ENCODE measurements around the gene AFG1L. TPM values are rescaled to one million over a fixed set of nuclear protein-coding genes. Genes with fewer than 3 reads are reported as not detected.
"Not testable (repeated sequence)": the region's sequence is repeated elsewhere in the genome, so short reads cannot be mapped to it uniquely, and the experiment has no call there.

AFG1L gene
- total RNA-seq, 1 experiment from 2014 or later: 8.2 TPM

GRCh38 chr6:108531332-108531731 lies 236.5 kb downstream of the AFG1L start:
- H3K27me3 Mint-ChIP-seq (ENCODE audit: insufficient read depth, unreplicated experiment): no peaks in the 10 kb centered on the region
- H3K27ac Mint-ChIP-seq (ENCODE audit: low read depth, unreplicated experiment): no peak overlapping the region
- BruUV-seq (replicated peaks): no TSS peak
- POLR2A ChIA-PET: interaction anchor here (0.6 kb wide), 1 partner anchor 621 kb away, joined by 5 read pairs; no protein-coding TSS in a partner anchor
- no peak for DNase-seq (ENCODE audit: unreplicated experiment)
- peaks cover 19% of the 10 kb centered on the region for H3K36me3 Mint-ChIP-seq (ENCODE audit: insufficient read depth, unreplicated experiment)
- no peaks in the 10 kb centered on the region for H3K9me3 Mint-ChIP-seq (ENCODE audit: unreplicated experiment)
- no peaks in the 10 kb centered on the region for H3K4me1 Mint-ChIP-seq (ENCODE audit: insufficient read depth, unreplicated experiment)
- CTCF ChIA-PET: interaction anchor here (1.3 to 2.9 kb wide), 2 partner anchors 10 to 13 kb away, joined by 3 to 8 read pairs; no protein-coding TSS in a partner anchor
- H3K4me3 Mint-ChIP-seq (ENCODE audit: unreplicated experiment): no peak overlapping the region
- intact Hi-C loops (cut with micrococcal nuclease): no loop called here
- TF ChIP-seq CTCF (IDR thresholded peaks at IDR 0.05; ENCODE audit: unreplicated experiment): no peak

GRCh38 chr6:108535114-108535742 lies 240.4 kb downstream of the AFG1L start:
- ChIA-PET CTCF (interaction anchor here (0.7 to 1.3 kb wide), 4 partner anchors 14 to 313 kb away, joined by 3 to 8 read pairs (median 4); partner anchors contain the start of gene ARMC2), POLR2A (interaction anchor here (1.0 kb wide), 1 partner anchor 515 kb away, joined by 4 read pairs; no protein-coding TSS in a partner anchor)
- DNase-seq (ENCODE audit: unreplicated experiment): no peak
- Mint-ChIP-seq H3K4me1 (ENCODE audit: insufficient read depth, unreplicated experiment) (no peaks in the 10 kb centered on the region), H3K36me3 (ENCODE audit: insufficient read depth, unreplicated experiment) (peaks cover 19% of the 10 kb centered on the region), H3K27ac (ENCODE audit: low read depth, unreplicated experiment) (no peak overlapping the region), H3K27me3 (ENCODE audit: insufficient read depth, unreplicated experiment) (no peaks in the 10 kb centered on the region), H3K4me3 (ENCODE audit: unreplicated experiment) (no peak overlapping the region), H3K9me3 (ENCODE audit: unreplicated experiment) (no peaks in the 10 kb centered on the region)
- no peak for TF ChIP-seq CTCF (IDR thresholded peaks at IDR 0.05; ENCODE audit: unreplicated experiment)
- intact Hi-C loops (cut with micrococcal nuclease): no loop called here
- BruUV-seq (replicated peaks): no TSS peak

- H3K4me1 Mint-ChIP-seq (ENCODE audit: insufficient read depth, unreplicated experiment); DNase-seq (ENCODE audit: unreplicated experiment); H3K4me3 Mint-ChIP-seq (ENCODE audit: unreplicated experiment); BruUV-seq (replicated peaks); intact Hi-C loops (cut with micrococcal nuclease); H3K27ac Mint-ChIP-seq (ENCODE audit: low read depth, unreplicated experiment); H3K9me3 Mint-ChIP-seq (ENCODE audit: unreplicated experiment); H3K27me3 Mint-ChIP-seq (ENCODE audit: insufficient read depth, unreplicated experiment): not testable (repeated sequence)
- peaks cover 19% of the 10 kb centered on the region for H3K36me3 Mint-ChIP-seq (ENCODE audit: insufficient read depth, unreplicated experiment)
- ChIA-PET POLR2A (interaction anchor here (1.0 kb wide), 1 partner anchor 514 kb away, joined by 4 read pairs; no protein-coding TSS in a partner anchor), CTCF (interaction anchor here (0.6 to 1.7 kb wide), 5 partner anchors 17 to 537 kb away, joined by 3 to 8 read pairs (median 3); partner anchors contain the start of gene ARMC2)
Observed at GRCh38 chr6:108535920-108536535, 241.2 kb downstream of the AFG1L start.

- H3K9me3 Mint-ChIP-seq (ENCODE audit: unreplicated experiment): no peaks in the 10 kb centered on the region
- CTCF ChIA-PET: interaction anchor here (0.5 to 7.6 kb wide), 41 partner anchors 10 to 1518 kb away, joined by 3 to 109 read pairs (median 4); no protein-coding TSS in a partner anchor
- intact Hi-C loops (cut with micrococcal nuclease): loop anchor here (1.0 to 10.0 kb wide), 7 partner anchors 240 to 840 kb away; partner anchors contain the start of gene CD164
- peak; percentile 81 for DNase-seq (ENCODE audit: unreplicated experiment)
- peak; percentile 88 for TF ChIP-seq CTCF (IDR thresholded peaks at IDR 0.05; ENCODE audit: unreplicated experiment)
- H3K4me3 Mint-ChIP-seq (ENCODE audit: unreplicated experiment): no peak overlapping the region
- H3K4me1 Mint-ChIP-seq (ENCODE audit: insufficient read depth, unreplicated experiment): peaks cover 6% of the 10 kb centered on the region
- H3K27ac Mint-ChIP-seq (ENCODE audit: low read depth, unreplicated experiment): no peak overlapping the region
- no peaks in the 10 kb centered on the region for H3K36me3 Mint-ChIP-seq (ENCODE audit: insufficient read depth, unreplicated experiment)
- POLR2A ChIA-PET: interaction anchor here (0.5 to 4.2 kb wide), 17 partner anchors 8 to 533 kb away, joined by 3 to 31 read pairs (median 5); partner anchors contain the start of genes AFG1L and FOXO3
- H3K27me3 Mint-ChIP-seq (ENCODE audit: insufficient read depth, unreplicated experiment): no peaks in the 10 kb centered on the region
- BruUV-seq (replicated peaks): no TSS peak
Observed at GRCh38 chr6:108541843-108542759, 247.2 kb downstream of the AFG1L start.

Measured in MCF 10A (cell line).